Ishikawa (cell line): ENCODE results near the gene DOK6.

ENCODE experiments used
- CEBPB ChIP-seq: IDR thresholded peaks from 2 replicates; pipeline ENCODE4 v1.6.1; 2012
- CREB1 ChIP-seq: IDR thresholded peaks from 2 replicates; pipeline ENCODE4 v1.6.1; 2012; ENCODE audit warnings: low read depth
- EGR1 ChIP-seq: IDR thresholded peaks from 2 replicates; pipeline ENCODE4 v1.6.1; 2012
- EP300 ChIP-seq: IDR thresholded peaks from 2 replicates; pipeline ENCODE4 v1.6.1; 2012; ENCODE audit warnings: borderline replicate concordance
- FOXM1 ChIP-seq: IDR thresholded peaks from 2 replicates; pipeline ENCODE4 v1.6.1; 2012; ENCODE audit warnings: low read depth, borderline replicate concordance
- NFIC ChIP-seq: IDR thresholded peaks from 2 replicates; pipeline ENCODE4 v1.6.1; 2012
- RAD21 ChIP-seq: IDR thresholded peaks from 2 replicates; pipeline ENCODE4 v1.6.1; 2012; ENCODE audit warnings: low read depth
- TAF1 ChIP-seq: IDR thresholded peaks from 2 replicates; pipeline ENCODE4 v1.6.1; 2012; ENCODE audit warnings: low read depth, mild to moderate bottlenecking
- TCF12 ChIP-seq: IDR thresholded peaks from 2 replicates; pipeline ENCODE4 v1.6.1; 2012; ENCODE audit warnings: low read depth
- TEAD4 ChIP-seq: IDR thresholded peaks from 2 replicates; pipeline ENCODE4 v1.6.1; 2012
- YY1 ChIP-seq: IDR thresholded peaks from 2 replicates; pipeline ENCODE4 v1.6.1; 2012; ENCODE audit warnings: low read depth
- ZBTB7A ChIP-seq: IDR thresholded peaks from 2 replicates; pipeline ENCODE4 v1.6.1; 2012; ENCODE audit warnings: low read depth
- TF ChIP-seq, protein P1 (sequence below): IDR thresholded peaks from 2 replicates; pipeline ENCODE4 v1.6.1; 2012
- TF ChIP-seq, protein P2 (sequence below): IDR thresholded peaks from 2 replicates; pipeline ENCODE4 v1.6.1; 2012; ENCODE audit warnings: low read depth, mild to moderate bottlenecking
- TF ChIP-seq, protein P3 (sequence below): IDR thresholded peaks from 2 replicates; pipeline ENCODE4 v1.6.1; 2012

Gene DOK6

DNA sequence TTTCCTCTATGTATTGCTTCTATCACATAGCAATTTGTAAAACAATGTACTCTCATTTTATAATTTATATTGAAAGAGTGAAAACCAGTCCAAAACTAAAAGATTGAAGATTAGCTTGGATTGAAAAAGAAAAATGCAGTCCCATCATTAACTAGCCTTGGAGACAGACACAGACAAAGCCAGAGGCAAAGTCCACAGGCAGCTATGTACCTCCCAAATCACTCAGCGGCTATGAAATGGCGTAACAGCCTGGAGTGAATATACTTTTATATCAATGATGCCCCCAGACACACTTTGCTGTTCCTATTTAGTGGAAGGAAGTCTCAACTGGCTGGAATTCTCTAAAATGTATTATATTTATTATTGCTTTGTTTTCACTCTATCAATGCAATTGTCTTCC is 33.6 kb upstream of the DOK6 start:
- TF ChIP-seq YY1 (no peak), ZBTB7A (no peak), TCF12 (no peak), CREB1 (no peak), CEBPB (no peak), RAD21 (no peak), FOXM1 (no peak), NFIC (no peak), TEAD4 (no peak), TAF1 (no peak), EP300 (no peak)
- TF ChIP-seq, protein P1, sequence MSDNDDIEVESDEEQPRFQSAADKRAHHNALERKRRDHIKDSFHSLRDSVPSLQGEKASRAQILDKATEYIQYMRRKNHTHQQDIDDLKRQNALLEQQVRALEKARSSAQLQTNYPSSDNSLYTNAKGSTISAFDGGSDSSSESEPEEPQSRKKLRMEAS, result no peak
- TF ChIP-seq, protein P2, sequence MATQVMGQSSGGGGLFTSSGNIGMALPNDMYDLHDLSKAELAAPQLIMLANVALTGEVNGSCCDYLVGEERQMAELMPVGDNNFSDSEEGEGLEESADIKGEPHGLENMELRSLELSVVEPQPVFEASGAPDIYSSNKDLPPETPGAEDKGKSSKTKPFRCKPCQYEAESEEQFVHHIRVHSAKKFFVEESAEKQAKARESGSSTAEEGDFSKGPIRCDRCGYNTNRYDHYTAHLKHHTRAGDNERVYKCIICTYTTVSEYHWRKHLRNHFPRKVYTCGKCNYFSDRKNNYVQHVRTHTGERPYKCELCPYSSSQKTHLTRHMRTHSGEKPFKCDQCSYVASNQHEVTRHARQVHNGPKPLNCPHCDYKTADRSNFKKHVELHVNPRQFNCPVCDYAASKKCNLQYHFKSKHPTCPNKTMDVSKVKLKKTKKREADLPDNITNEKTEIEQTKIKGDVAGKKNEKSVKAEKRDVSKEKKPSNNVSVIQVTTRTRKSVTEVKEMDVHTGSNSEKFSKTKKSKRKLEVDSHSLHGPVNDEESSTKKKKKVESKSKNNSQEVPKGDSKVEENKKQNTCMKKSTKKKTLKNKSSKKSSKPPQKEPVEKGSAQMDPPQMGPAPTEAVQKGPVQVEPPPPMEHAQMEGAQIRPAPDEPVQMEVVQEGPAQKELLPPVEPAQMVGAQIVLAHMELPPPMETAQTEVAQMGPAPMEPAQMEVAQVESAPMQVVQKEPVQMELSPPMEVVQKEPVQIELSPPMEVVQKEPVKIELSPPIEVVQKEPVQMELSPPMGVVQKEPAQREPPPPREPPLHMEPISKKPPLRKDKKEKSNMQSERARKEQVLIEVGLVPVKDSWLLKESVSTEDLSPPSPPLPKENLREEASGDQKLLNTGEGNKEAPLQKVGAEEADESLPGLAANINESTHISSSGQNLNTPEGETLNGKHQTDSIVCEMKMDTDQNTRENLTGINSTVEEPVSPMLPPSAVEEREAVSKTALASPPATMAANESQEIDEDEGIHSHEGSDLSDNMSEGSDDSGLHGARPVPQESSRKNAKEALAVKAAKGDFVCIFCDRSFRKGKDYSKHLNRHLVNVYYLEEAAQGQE, result no peak
- TF ChIP-seq, protein P3, sequence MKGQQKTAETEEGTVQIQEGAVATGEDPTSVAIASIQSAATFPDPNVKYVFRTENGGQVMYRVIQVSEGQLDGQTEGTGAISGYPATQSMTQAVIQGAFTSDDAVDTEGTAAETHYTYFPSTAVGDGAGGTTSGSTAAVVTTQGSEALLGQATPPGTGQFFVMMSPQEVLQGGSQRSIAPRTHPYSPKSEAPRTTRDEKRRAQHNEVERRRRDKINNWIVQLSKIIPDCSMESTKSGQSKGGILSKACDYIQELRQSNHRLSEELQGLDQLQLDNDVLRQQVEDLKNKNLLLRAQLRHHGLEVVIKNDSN, result no peak

DNA sequence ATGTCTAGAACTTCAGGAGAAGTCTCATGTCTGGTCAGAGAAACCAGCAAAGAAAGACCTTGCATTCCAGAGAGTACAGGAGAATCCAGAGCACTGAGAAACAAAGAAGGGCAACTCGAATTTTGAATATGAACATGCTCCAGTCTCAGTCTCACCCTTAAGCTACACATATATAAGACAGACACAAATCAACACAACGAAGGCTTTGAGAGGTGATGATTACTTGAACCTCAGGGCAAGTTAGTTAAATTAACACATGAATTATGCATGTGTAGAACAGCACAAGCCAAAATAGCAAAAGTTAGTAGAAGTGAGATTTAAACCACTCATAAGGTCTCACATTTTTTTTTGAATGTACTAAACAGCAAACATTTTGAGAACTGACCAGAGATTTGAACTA is 29.0 kb upstream of the DOK6 start:
- TF ChIP-seq RAD21 (no peak), NFIC (no peak), CEBPB (no peak), CREB1 (no peak), TEAD4 (no peak), TAF1 (no peak), ZBTB7A (no peak), EGR1 (no peak), EP300 (no peak), YY1 (no peak), FOXM1 (no peak), TCF12 (no peak)
- TF ChIP-seq, protein P2, result no peak
- TF ChIP-seq, protein P3, result no peak
- TF ChIP-seq, protein P1, result no peak

DNA sequence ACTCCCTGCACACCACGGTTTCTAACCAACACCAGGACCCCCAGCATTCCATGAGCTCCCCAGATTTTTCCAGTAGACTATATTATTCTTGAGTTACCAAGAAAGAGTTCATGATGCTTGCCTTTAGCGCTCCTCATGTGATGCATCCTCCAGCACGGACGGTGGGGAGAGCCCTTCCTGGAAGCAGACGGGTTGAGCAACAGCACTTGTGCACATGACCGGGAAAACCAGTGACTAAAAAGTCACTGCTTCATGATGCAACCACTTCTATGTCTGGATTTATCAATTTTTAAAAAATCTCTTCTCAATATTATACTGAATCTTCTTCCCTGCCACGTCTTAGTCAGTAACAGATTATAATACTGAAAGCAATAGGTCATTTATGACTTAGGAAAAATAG is 20.4 kb upstream of the DOK6 start:
- TF ChIP-seq TEAD4 (no peak), CEBPB (no peak), CREB1 (no peak), TAF1 (no peak), YY1 (no peak), EGR1 (no peak), NFIC (no peak)
- TF ChIP-seq, protein P2, result no peak

DNA sequence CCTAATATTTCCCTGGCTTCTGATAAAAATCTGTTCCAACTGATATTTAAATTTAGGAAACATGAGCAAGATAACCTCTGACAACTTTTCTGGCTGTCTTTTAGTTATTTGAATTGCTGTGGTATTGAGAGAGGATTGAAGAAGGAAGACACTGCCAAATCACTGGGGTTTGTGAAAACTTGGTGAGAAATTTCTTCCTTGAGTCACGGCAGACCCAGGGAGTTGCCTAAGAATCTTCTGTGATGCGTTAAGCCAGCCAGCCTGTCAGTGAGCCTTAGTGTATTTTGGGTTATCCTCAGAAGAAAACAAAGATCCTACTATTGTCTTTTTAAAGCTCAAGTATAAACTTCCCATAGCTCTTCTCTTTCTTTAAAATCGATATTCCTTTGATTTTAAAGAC is 17.5 kb upstream of the DOK6 start:
- TF ChIP-seq EP300, result no peak
- TF ChIP-seq FOXM1, result no peak
- TF ChIP-seq, protein P2, result no peak
- TF ChIP-seq, protein P3, result no peak
- no peak for TF ChIP-seq TAF1
- TF ChIP-seq RAD21, result no peak
- no peak for TF ChIP-seq CEBPB
- no peak for TF ChIP-seq TCF12
- TF ChIP-seq ZBTB7A, result no peak
- TF ChIP-seq EGR1, result no peak
- no peak for TF ChIP-seq CREB1
- TF ChIP-seq, protein P1, result no peak
- no peak for TF ChIP-seq TEAD4
